NOMO-1 treated with DMSO at 0.1 percent for 48 hours (cell line): ENCODE results near the gene DPP10.
A peak's percentile ranks its signal among the peaks of the same experiment; 100 is the strongest.

Experiments used
- DNase-seq: peaks from one replicate; lab custom pipeline; 2025; ENCODE audit not compliant: unreplicated experiment; lab: John Stamatoyannopoulos, UW

Gene DPP10

GRCh38 chr2:114580691-114581090, 138.2 kb downstream of the DPP10 start:
- DNase-seq = no peak

DNA sequence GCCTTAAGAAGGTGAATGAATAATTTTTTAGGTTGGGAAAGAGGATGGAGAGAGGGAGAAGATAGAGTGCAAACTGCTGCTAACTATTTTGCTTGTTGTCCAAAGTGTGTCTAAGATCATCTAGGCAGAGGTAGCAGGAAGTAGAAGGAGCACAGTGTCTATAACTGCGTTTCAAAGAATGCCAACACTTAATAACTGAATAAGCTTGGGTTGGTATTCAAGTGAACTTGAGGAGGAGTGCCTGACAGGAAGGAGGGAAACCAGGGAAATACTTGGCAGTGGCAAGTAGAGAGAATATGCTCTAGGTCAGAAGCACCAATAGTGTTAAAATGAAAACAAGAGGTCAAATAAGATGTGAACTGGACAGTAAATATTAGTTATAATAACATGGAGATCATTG, 155.9 kb downstream of the DPP10 start:
- DNase-seq = no peak

DNA sequence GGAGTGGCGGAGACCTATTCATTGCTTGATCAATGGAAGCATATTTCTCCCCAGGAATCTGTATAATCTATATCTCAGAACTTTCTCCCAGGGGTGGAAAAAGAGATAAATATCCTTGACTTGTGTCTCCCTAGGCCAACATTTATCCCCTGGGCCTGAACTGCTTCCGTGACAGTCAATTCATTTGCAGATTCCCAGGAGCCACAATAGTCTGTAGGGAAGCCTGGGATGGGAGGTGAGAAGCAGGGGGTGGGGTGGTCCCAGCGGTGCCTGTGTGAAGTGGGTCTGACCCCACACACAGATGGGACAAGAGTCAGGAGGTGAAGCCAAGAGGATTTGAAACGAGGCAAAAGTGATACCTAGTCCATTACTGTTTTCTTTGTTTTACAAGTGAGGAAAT, 166.8 kb downstream of the DPP10 start:
- DNase-seq = no peak

DNA sequence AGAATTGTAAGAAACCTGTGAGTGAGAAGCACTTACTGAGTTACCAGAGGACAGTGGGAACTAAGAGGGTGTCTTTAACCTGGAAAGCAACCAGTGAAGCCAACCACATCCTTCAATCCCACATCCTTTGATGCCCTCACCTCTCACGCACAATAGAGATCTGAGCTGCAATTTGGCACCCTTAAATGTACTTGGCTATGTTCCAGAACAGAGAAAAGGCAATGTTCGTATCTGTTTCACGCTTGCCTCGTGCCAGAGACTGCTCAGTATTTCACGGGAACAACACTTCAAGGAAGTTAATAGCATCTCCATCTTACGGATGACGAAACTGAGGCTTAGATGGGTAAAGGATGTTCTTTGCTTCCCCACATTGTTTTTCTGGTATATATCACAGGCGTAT, 167.4 kb downstream of the DPP10 start:
- DNase-seq = no peak

DNA sequence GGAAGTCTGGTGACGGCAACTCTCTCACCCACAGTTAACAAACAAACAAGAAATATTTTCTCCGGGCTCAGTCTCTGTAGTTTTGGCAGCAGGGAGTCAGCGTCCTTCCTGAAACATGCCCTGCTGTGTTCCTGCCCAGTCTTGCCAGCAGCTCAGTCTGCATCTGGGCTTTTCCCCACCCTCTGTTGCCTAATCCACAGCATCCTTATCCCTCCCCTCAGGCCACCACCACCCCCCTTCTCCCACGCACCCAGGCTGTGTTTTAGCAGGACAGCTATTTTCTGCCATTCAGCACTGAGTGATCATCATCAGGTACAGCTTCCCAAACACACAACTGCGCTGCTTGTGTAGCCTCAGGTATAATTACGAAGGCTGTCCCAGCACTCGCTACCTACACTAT, 168.2 kb downstream of the DPP10 start:
- DNase-seq = no peak

DNA sequence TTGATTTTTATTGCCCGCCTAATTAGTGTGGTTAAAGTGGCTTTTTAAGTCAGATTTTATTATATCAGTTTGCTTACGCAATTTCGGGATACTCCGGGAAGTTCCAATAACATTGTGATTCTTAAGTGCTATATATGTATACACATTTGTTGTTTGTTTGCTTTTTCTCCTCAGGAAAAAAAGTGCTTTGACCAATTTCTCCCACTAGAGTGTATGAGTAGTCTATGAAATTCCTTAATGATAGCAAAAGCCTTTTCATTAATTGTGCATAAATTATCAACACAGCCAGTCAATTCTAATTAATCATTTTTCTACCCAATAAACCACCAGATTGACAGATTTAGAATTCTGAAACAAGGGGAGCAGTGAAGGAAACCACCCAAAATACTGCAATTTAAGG, 172.2 kb downstream of the DPP10 start:
- no peak for DNase-seq

DNA sequence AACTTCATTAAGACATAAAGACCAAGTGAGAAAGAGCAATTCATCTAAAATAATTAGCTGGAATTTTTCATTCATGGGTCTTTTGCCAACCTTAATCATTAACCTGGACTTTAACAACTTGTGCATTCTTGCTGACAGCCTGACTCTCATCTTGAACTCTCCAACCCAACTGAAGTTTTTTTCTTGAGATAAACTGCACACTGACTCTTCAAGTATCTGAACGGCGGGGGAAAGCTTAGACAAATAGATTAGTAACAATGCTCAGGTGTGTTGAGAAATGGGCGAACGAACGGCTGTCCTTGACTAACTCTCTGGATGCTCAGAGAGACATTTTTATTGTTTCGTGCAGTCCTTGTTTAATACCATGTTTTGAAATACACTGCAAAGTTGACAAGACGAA, 186.0 kb downstream of the DPP10 start:
- DNase-seq = no peak

- no peak for DNase-seq
Measured at GRCh38 chr2:114631146-114631545, 188.7 kb downstream of the DPP10 start.

DNA sequence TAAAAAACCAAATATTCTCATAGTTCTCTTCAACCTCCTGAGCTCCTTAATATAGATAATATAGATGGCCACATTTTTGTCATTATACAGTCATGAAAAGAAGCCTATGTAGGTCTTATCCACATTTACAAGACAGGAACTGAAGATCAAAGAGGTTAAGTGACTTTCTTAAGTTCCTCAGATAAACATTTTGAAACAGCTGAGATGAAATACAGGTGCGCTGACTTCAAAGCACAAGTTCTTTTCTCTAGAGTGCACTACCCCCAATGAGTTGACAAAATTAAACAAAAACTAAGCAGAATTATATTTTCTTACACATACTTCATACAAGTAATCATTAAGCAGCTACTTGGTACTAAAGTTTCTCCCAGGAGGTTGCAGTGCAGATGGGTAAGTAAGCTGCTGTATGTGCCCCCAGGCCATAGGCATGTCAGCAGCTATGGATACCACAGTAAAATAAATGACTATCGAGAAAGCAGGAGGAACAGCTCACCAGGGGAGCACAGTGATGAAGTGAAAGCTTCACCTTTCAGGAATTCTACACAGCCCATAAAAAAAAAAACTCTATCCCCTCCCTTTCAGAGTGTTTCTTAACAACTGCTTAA, 199.8 kb downstream of the DPP10 start:
- DNase-seq = no peak

DNA sequence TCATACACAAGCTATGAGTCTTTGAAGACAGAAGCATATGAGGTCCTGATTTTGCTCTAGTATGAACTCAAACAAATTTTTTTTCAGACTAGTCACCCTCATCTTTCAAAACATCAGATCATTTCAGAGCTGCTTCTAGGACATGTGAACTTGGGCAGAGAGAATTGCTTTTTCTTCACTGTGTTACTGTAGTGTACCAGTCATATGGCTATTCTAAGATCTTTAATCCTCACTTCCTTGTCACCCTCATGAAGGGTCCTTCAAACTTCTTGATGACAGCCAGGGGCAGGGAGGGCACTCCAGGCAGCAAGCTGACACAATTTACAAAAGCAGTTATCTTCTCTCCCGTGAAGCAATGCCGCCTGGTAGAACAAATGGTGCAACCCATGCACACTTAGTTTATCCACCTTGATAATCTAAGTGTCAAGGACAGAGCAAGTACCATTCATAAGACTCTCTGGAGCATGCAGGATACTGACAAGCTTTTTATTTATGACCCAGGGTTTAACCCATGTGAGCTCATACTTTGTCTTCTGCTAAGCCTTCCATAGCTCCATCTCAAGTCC, 200.6 kb downstream of the DPP10 start:
- DNase-seq = no peak

DNA sequence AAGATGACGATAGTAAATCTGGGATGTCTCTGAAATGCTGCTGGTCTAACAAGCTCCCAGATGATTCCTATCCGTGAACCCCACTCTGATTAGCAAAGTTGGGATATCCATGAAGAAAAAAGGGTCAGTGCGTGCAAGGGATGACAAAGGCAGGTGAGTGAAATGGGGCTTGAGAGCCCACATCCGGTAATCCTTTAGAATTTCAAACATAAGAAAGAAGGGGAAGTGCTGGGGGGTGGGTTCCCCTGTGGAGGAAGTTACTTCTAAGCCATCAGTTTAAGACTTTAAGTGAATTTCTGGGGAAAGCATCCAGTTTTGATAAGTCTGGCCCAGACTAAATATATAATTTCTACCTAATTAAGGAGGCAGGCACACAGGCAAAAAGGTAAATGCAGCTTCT, 209.5 kb downstream of the DPP10 start:
- DNase-seq = peak; percentile 28

- no peak for DNase-seq
Measured at GRCh38 chr2:114659880-114660279, 217.4 kb downstream of the DPP10 start.

GRCh38 chr2:114661971-114662939, 219.8 kb downstream of the DPP10 start:
- DNase-seq = no peak

DNA sequence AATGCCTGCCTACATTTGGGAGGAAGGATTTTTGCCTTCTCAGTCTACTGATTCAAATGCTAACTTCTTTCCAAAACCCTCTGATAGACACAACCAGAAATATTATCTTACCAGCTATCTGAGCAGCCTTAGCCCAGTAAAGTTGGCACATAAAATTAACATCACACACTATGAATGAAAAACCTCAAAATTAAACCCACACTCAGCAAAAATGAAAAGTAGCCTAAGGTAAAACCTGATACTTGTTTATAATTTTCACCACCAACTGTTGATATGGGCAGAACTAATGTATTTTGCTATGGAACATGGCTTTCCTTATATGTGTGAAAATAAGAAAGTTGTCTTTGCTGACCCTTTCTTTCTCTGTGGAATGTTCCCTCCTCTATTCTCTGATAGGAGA, 226.0 kb downstream of the DPP10 start:
- DNase-seq = no peak

- no peak for DNase-seq
Measured at GRCh38 chr2:114683251-114683650, 240.8 kb downstream of the DPP10 start.

- DNase-seq = no peak
Measured at GRCh38 chr2:114684403-114684802, 242.0 kb downstream of the DPP10 start.

GRCh38 chr2:114685102-114685501, 242.7 kb downstream of the DPP10 start:
- no peak for DNase-seq

DNA sequence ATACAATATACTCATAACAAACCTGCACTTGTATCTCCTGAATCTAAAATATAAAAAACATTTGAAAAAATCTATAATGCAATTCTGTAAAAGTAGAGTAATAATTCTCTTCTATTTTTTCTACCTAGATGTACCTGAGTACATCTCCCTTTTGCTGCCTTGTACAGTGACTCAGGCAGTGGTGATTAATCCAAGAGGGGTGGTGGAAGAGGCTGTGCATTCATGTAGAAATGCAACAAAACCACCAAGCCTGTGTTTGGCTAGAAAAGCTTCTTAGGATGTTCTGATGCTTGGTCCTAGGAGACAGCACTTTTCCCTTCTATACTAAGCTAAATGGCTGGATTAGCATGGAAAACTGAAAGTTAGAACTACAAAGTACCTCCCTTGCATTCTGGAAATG, 245.8 kb downstream of the DPP10 start:
- no peak for DNase-seq

GRCh38 chr2:114698520-114698919, 256.1 kb downstream of the DPP10 start:
- no peak for DNase-seq

DNA sequence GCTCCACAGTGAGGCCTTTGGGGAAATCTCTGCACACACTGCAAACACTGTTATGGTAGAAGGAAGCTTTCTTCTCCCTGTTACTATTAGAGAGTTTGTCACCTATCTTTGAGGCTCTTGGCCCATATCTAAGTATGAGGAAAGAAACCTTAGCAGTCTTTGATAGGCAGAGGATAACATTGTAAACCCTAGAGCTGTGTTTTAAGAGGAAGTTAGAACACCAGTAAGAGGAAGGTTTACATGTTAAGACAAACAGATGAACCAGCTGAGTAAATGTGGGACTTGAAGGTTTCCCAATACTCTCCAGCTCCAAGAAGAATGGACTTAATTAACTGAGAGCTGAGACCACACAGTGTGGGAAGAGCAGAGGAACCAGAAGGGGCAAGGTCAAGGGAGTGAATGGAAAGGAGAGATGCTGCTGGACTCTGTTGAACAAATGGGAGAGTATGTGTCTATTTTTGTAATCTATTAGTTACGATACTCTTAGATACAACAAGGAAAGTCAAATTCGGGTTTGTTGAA, 257.0 kb downstream of the DPP10 start:
- DNase-seq = peak; percentile 10

DNA sequence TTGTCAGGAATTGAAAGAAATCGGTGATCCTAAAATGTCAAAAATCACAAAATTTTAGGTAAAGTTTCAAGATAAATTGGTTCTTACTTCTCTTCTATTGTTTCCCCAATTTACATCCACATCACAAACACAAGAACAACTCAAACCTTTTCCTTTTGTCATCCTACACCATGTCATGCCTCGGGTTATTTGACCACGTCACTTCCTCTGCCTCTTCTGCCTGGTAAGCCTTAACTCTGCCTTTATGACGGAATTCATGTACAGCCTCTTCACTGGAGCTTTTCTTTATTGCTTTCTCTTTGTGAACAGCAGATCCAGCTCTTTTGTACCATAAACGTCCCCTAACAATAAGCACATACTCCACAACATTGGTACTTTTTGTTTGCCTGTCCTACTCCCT, 258.0 kb downstream of the DPP10 start:
- no peak for DNase-seq
